GM20000 (cell line): ENCODE results near the gene DIPK1C.
"Not testable (repeated sequence)": the region's sequence is repeated elsewhere in the genome, so short reads cannot be mapped to it uniquely, and the experiment has no call there.

Experiments
- DNase-seq: peaks from one replicate; pipeline ENCODE4 v3.0.0; 2012; ENCODE audit warnings: low spot score
- TF ChIP-seq, protein P1 (sequence below): IDR thresholded peaks from 2 replicates; pipeline ENCODE4 v1.5.1; 2012; ENCODE audit warnings: mild to moderate bottlenecking, control low read depth; ENCODE audit errors: extremely low read depth, missing control alignments

The DIPK1C gene

DNA sequence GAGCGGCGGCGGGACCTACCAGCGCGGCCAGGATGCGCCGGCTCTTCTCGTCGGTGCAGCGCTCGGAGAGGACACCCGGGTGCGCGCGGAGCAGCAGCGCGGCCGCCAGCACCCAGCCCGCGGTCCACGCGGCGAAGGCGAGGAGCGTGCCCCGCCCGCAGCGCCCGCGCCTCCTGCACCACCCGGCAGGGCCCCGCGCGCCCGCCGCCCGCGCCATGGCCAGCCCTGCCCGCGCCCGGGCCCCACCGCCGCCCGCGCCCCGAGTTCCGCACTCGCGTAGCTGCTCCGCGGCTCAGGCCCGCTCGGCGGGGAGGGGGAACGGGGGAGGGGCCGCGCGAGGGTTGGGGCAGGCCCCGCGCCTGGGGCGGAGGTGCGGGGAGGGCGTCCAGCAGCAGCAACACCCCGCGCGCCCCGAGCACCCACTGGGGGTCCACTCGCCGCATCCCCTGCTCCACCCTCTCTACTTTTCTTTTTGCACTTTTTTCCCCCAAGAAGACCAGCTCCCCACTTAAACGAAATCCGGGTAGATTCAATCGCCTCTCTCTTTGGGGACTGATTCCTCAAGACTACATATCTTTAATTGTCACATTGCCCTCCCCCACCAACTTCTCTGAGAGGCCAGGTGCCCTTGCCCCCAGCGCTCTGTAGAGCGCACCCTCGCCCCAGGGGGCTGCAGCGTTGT lies at the start of gene DIPK1C:
Gene DIPK1C (minus strand): TSS at position 266 of the 682 bp plus-strand sequence. CDS start 49 bp downstream, at position 217.
- TF ChIP-seq, protein P1, sequence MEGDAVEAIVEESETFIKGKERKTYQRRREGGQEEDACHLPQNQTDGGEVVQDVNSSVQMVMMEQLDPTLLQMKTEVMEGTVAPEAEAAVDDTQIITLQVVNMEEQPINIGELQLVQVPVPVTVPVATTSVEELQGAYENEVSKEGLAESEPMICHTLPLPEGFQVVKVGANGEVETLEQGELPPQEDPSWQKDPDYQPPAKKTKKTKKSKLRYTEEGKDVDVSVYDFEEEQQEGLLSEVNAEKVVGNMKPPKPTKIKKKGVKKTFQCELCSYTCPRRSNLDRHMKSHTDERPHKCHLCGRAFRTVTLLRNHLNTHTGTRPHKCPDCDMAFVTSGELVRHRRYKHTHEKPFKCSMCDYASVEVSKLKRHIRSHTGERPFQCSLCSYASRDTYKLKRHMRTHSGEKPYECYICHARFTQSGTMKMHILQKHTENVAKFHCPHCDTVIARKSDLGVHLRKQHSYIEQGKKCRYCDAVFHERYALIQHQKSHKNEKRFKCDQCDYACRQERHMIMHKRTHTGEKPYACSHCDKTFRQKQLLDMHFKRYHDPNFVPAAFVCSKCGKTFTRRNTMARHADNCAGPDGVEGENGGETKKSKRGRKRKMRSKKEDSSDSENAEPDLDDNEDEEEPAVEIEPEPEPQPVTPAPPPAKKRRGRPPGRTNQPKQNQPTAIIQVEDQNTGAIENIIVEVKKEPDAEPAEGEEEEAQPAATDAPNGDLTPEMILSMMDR: no peak
- DNase-seq: no peak

DNA sequence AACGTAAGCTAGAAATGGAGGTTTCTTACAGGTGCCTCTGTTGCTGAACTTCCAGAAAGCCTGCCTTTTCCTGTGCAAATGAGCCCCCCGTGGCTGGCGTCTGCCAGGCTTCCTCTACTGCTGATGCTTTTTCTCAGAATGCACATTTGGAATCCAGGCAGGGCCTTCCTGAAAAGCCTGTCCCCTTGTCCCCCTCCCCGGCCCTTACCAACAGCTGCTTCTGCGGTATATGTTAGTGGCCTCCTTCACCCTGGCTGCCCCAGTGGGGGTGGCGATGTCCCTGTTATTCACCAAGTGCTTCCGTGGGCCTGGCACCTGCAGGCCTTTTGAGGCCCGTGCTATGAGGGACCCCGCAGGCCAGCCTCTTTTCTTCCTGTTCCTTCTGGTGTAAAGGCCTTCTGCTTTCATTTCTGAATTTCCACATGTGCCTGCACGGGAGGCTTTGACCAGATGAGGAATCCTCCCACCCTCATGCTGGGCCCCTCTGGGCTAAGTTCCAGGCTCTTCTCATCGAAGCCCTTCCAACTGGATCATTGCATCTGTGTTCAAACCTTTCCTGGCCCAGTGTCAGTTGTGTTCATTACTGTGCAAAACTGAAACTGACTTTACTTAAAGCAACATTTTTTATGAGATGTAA lies 49.5 kb upstream of the DIPK1C start:
- TF ChIP-seq, protein P1: no peak
- no peak for DNase-seq

- DNase-seq: no peak
- TF ChIP-seq, protein P1: no peak
These were observed 48.7 kb upstream of the DIPK1C start for GRCh38 chr18:74505776-74506175.

DNA sequence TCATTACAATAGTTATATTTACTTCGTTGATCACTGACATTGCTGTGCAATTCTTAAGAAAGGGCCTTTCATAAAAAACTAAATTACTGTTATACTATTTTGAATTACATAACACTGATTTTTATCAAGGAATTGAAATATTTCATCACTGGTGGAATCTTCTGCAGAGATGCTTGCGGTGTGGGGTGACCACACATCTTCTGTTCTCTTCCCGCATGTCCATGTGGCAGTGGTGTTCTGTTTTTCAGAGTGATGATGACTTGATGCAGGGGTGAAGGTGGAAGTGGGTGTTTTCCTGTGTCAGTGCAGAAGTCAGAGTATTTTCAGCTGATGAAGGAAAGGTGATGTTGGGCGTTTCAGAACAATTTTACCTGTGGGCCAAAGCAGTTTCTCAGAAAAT lies 46.0 kb upstream of the DIPK1C start:
- no peak for DNase-seq
- TF ChIP-seq, protein P1: no peak

DNA sequence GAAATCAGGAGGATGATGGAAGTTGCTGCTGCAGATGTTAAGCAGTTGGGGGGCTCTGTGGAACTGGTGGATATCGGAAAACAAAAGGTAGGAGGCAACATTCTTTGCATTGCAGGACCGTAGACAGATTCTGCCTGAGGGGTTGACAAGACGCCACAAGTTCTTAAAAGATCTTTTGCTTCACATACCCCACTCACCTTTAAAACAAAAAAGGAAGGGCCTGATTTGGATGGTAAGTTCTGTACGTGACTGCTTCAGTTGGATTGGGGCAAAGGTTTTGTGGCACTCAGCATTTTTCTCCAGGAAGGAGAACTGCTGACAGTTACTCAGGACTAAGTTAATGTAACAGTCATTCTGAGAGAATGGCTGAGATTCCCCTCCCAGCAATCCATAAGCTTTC lies 44.3 kb upstream of the DIPK1C start:
- DNase-seq: no peak
- TF ChIP-seq, protein P1: no peak

- DNase-seq: not testable (repeated sequence)
These were observed 43.7 kb upstream of the DIPK1C start for GRCh38 chr18:74500774-74501173.

DNA sequence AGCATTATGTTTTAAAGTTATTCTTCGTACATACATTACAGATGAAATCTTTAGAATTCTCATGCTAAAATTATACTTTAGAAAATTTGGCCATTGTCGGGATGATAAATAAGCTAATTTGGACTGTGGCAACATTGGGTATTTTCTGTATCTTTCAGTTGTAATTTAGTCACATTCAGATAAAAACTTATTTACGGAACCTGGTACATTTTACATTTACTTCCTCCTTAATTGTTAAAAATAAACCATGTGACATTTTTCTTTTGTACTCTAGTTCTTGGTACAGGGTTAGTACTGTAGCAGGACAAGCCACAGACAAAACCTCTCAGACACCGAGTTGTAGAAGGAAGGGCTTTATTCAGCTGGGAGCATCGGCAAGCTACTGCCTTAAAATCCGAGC lies 43.3 kb upstream of the DIPK1C start:
- no peak for DNase-seq
- TF ChIP-seq, protein P1: no peak

DNA sequence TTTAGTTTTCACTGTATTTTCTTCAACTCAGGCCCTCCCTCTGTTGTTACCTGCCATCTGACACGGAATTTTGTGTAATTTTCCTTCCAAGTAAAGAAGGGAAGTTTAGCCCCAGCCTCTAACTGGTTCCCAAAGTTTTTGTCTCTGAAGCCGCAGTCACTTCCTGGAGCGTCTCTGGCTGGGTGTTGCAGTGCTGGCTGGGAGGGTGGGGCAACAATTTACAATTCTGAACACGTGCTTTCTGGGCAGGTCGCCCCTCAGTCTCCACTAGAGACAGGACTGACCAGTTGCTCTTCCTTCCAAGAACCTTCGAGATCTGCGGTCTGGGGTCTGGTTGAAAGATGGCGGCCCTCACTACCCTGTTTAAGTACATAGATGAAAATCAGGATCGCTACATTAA lies 42.5 kb upstream of the DIPK1C start:
- peak; percentile 77 for DNase-seq

More for the DNA sequence above, 42.5 kb upstream of the DIPK1C start:
- TF ChIP-seq, protein P1: no peak
